HEK293 (cell line): ENCODE measurements around the gene MEGF9.

ENCODE experiments used
- CTCF ChIA-PET: fragments of 350-600 bp; formaldehyde crosslinking; extraction: SDS; loops from one replicate; lab custom pipeline; 2021; ENCODE audit warnings: antibody characterized with exemption; lab: Yijun Ruan, JAX
- POLR2A ChIA-PET: fragments of 300-600 bp; formaldehyde crosslinking; extraction: SDS; loops from one replicate; lab custom pipeline; 2020; ENCODE audit warnings: antibody characterized with exemption, inconsistent platforms; lab: Yijun Ruan, JAX
- H3K27ac ChIP-seq: fragments of 200-500 bp; sonication (Bioruptor generic); 2 replicates; pipeline ENCODE4 v1.5.1; 2014; ENCODE audit warnings: low read depth, low read length, control low read depth, inconsistent platforms; ENCODE audit errors: extremely low read depth
- H3K36me3 ChIP-seq, 2 experiments: fragments of 200-500 bp in 1 of 2; sonication (Bioruptor generic) in 1 of 2; 1 replicate in 1 of 2; 2 replicates in 1 of 2; pipeline ENCODE4 v1.5.1; 2014 to 2017; ENCODE audit warnings: inconsistent platforms in 2 of 2, low read length in 2 of 2; ENCODE audit not compliant: control insufficient read depth in 2 of 2, insufficient read depth in 1 of 2
- H3K4me1 ChIP-seq: fragments of 200-500 bp; sonication (Bioruptor generic); 2 replicates; pipeline ENCODE4 v1.5.1; 2014; ENCODE audit warnings: mild to moderate bottlenecking, low read length, inconsistent platforms; ENCODE audit not compliant: control insufficient read depth, insufficient read depth
- H3K4me3 ChIP-seq: 2 replicates; pipeline ENCODE4 v1.5.1; 2011; ENCODE audit warnings: low read depth, mild to moderate bottlenecking, control low read depth, low read length, moderate library complexity
- H3K9me3 ChIP-seq: fragments of 200-500 bp; sonication (Bioruptor generic); 2 replicates; pipeline ENCODE4 v1.5.1; 2014; ENCODE audit warnings: low read depth, low read length, inconsistent platforms; ENCODE audit not compliant: control insufficient read depth, insufficient read depth
- GLIS2 ChIP-seq: fragments of 450-650 bp; formaldehyde crosslinking; IDR thresholded peaks from 2 replicates; pipeline ENCODE4 v1.5.1; 2016; ENCODE audit warnings: missing biosample characterization, missing genetic modification characterization
- KLF10 ChIP-seq: fragments of 450-650 bp; IDR thresholded peaks from 2 replicates; pipeline ENCODE4 v1.5.1; 2018; ENCODE audit warnings: missing biosample characterization, mild to moderate bottlenecking, missing genetic modification characterization
- PBX3 ChIP-seq: sonication (generic); formaldehyde crosslinking; IDR thresholded peaks from 2 replicates; pipeline ENCODE4 v1.8.1; 2022; ENCODE audit warnings: mild to moderate bottlenecking, moderate library complexity, missing genetic modification reagents
- PRDM1 ChIP-seq: fragments of 450-650 bp; formaldehyde crosslinking; IDR thresholded peaks from 2 replicates; pipeline ENCODE4; 2016; ENCODE audit warnings: missing biosample characterization, missing genetic modification characterization
- PRDM10 ChIP-seq: fragments of 450-650 bp; formaldehyde crosslinking; IDR thresholded peaks from 2 replicates; pipeline ENCODE4 v1.5.1; 2016; ENCODE audit warnings: missing biosample characterization, missing genetic modification characterization
- WT1 ChIP-seq: fragments of 450-650 bp; formaldehyde crosslinking; IDR thresholded peaks from 2 replicates; pipeline ENCODE4 v1.5.1; 2016; ENCODE audit warnings: missing biosample characterization, missing genetic modification characterization
- ZBTB26 ChIP-seq: fragments of 450-650 bp; formaldehyde crosslinking; optimal IDR thresholded peaks from 2 replicates; pipeline ENCODE3; 2016; ENCODE audit warnings: missing biosample characterization, mild to moderate bottlenecking, missing genetic modification characterization
- ZBTB6 ChIP-seq: fragments of 450-650 bp; formaldehyde crosslinking; IDR thresholded peaks from 2 replicates; pipeline ENCODE4 v1.5.1; 2017; ENCODE audit warnings: missing biosample characterization, missing genetic modification characterization
- ZFP41 ChIP-seq: fragments of 450-650 bp; formaldehyde crosslinking; IDR thresholded peaks from 2 replicates; pipeline ENCODE4 v1.5.1; 2016; ENCODE audit warnings: missing biosample characterization, missing genetic modification characterization, borderline replicate concordance
- ZNF146 ChIP-seq: fragments of 450-650 bp; formaldehyde crosslinking; IDR thresholded peaks from 2 replicates; pipeline ENCODE4 v1.5.1; 2016; ENCODE audit warnings: missing biosample characterization, missing genetic modification characterization
- ZNF157 ChIP-seq: fragments of 450-650 bp; formaldehyde crosslinking; IDR thresholded peaks from 2 replicates; pipeline ENCODE4 v1.5.1; 2016; ENCODE audit warnings: missing biosample characterization, missing genetic modification characterization
- ZNF23 ChIP-seq: fragments of 450-650 bp; formaldehyde crosslinking; IDR thresholded peaks from 2 replicates; pipeline ENCODE4 v1.5.1; 2016; ENCODE audit warnings: missing biosample characterization, missing genetic modification characterization, borderline replicate concordance
- ZNF449 ChIP-seq: fragments of 450-650 bp; formaldehyde crosslinking; IDR thresholded peaks from 2 replicates; pipeline ENCODE4 v1.5.1; 2017; ENCODE audit warnings: missing biosample characterization, mild to moderate bottlenecking, missing genetic modification characterization, moderate library complexity
- ZNF548 ChIP-seq: fragments of 450-650 bp; formaldehyde crosslinking; IDR thresholded peaks from 2 replicates; pipeline ENCODE4 v1.5.1; 2016; ENCODE audit warnings: missing biosample characterization, missing genetic modification characterization
- ZNF585B ChIP-seq: fragments of 450-650 bp; formaldehyde crosslinking; IDR thresholded peaks from 2 replicates; pipeline ENCODE4 v1.5.1; 2016; ENCODE audit warnings: missing biosample characterization, missing genetic modification characterization
- ZNF621 ChIP-seq: fragments of 450-650 bp; formaldehyde crosslinking; IDR thresholded peaks from 2 replicates; pipeline ENCODE4 v1.5.1; 2017; ENCODE audit warnings: missing biosample characterization, missing genetic modification characterization
- ZNF660 ChIP-seq: fragments of 450-650 bp; IDR thresholded peaks from 2 replicates; pipeline ENCODE4 v1.5.1; 2018; ENCODE audit warnings: missing biosample characterization, mild to moderate bottlenecking, missing genetic modification characterization
- ZNF747 ChIP-seq: fragments of 450-650 bp; formaldehyde crosslinking; IDR thresholded peaks from 2 replicates; pipeline ENCODE4 v1.5.1; 2016; ENCODE audit warnings: missing biosample characterization, missing genetic modification characterization
- ZNF785 ChIP-seq: fragments of 450-650 bp; formaldehyde crosslinking; IDR thresholded peaks from 2 replicates; pipeline ENCODE4 v1.5.1; 2016; ENCODE audit warnings: missing biosample characterization, missing genetic modification characterization
- ZNF843 ChIP-seq: fragments of 450-650 bp; formaldehyde crosslinking; IDR thresholded peaks from 2 replicates; pipeline ENCODE4 v1.5.1; 2016; ENCODE audit warnings: missing biosample characterization, missing genetic modification characterization

MEGF9 gene

GRCh38 chr9:120688758-120689157, 25.5 kb downstream of the MEGF9 start:
- Histone ChIP-seq H3K4me3 (no peak overlapping the region), H3K27ac (no peak overlapping the region), H3K36me3 (no peaks in the 10 kb centered on the region), H3K4me1 (peaks cover 26% of the 10 kb centered on the region), H3K9me3 (no peaks in the 10 kb centered on the region)
- TF ChIP-seq ZNF785, result no peak
- no peak for TF ChIP-seq ZNF449
- TF ChIP-seq ZNF621 (tag by site-specific recombination), result no peak
- TF ChIP-seq ZNF157, result no peak
- TF ChIP-seq PRDM10 (tag by site-specific recombination), result no peak
- no peak for TF ChIP-seq ZNF23 (tag by site-specific recombination)
- TF ChIP-seq ZNF747 (tag by site-specific recombination), result no peak
- TF ChIP-seq ZBTB26, result no peak
- TF ChIP-seq ZBTB6 (tag by site-specific recombination), result no peak
- no peak for TF ChIP-seq ZNF548
- no peak for TF ChIP-seq PBX3
- TF ChIP-seq ZNF660 (tag by site-specific recombination), result no peak
- no peak for TF ChIP-seq ZNF585B (tag by site-specific recombination)
- TF ChIP-seq PRDM1 (tag by site-specific recombination), result no peak
- TF ChIP-seq KLF10 (tag by site-specific recombination), result no peak
- no peak for TF ChIP-seq ZNF146 (tag by site-specific recombination)
- TF ChIP-seq GLIS2 (tag by site-specific recombination), result no peak
- no peak for TF ChIP-seq WT1
- TF ChIP-seq ZFP41 (tag by site-specific recombination), result no peak
- no peak for TF ChIP-seq ZNF843 (tag by site-specific recombination)
- CTCF ChIA-PET, result no interaction called here
- POLR2A ChIA-PET, result no interaction called here
